HepG2 (cell line): ENCODE measurements around the gene EED. TPM values are rescaled to one million over a fixed set of nuclear protein-coding genes. Genes with fewer than 3 reads are reported as not detected.

Experiments
- ATF3 ChIP-seq: sonication (generic); formaldehyde crosslinking; IDR thresholded peaks from 2 replicates; pipeline ENCODE4 v1.4.0; 2020; ENCODE audit warnings: missing genetic modification reagents
- ATM ChIP-seq: fragments of 450-650 bp; IDR thresholded peaks from 2 replicates; pipeline ENCODE4 v1.7.1; 2017; ENCODE audit warnings: mild to moderate bottlenecking, borderline replicate concordance
- ATRX ChIP-seq: sonication (generic); formaldehyde crosslinking; IDR thresholded peaks from 2 replicates; pipeline ENCODE4 v1.4.0; 2020; ENCODE audit warnings: missing genetic modification reagents, borderline replicate concordance
- FOXJ3 ChIP-seq: sonication (generic); formaldehyde crosslinking; IDR thresholded peaks from 2 replicates; pipeline ENCODE4 v1.4.0; 2020; ENCODE audit warnings: missing genetic modification reagents, mild to moderate bottlenecking, borderline replicate concordance
- HHEX ChIP-seq: IDR thresholded peaks from 2 replicates; pipeline ENCODE4 v1.6.1; 2016; ENCODE audit warnings: control low read depth
- HNF1A ChIP-seq, 2 experiments: sonication (generic) in 1 of 2; formaldehyde crosslinking in 1 of 2; IDR thresholded peaks; 2 replicates each; pipeline versions ENCODE4 v1.4.0 to v1.6.1; 2016 to 2020; ENCODE audit warnings: borderline replicate concordance in 1 of 2, low read depth in 1 of 2, mild to moderate bottlenecking in 1 of 2, missing genetic modification reagents in 1 of 2
- RCOR2 ChIP-seq: IDR thresholded peaks from 2 replicates; pipeline ENCODE4 v1.6.1; 2016; ENCODE audit warnings: missing biosample characterization, missing genetic modification reagents
- SAFB2 ChIP-seq: sonication (generic); formaldehyde crosslinking; IDR thresholded peaks from 2 replicates; pipeline ENCODE4 v1.5.1; 2020; ENCODE audit warnings: missing genetic modification reagents, low read depth, mild to moderate bottlenecking, borderline replicate concordance
- TMF1 ChIP-seq: sonication (generic); formaldehyde crosslinking; IDR thresholded peaks from 2 replicates; pipeline ENCODE4 v1.8.1; 2022; ENCODE audit warnings: low read depth, missing genetic modification reagents
- ZNF205 ChIP-seq: IDR thresholded peaks from 2 replicates; pipeline ENCODE4 v1.6.1; 2018; ENCODE audit warnings: missing biosample characterization, missing genetic modification reagents
- ZNF564 ChIP-seq: sonication (generic); formaldehyde crosslinking; IDR thresholded peaks from 2 replicates; pipeline ENCODE4 v1.8.1; 2023; ENCODE audit warnings: mild to moderate bottlenecking, missing genetic modification reagents
- ZNF724P ChIP-seq: sonication (generic); formaldehyde crosslinking; IDR thresholded peaks from 2 replicates; pipeline ENCODE4 v1.8.0; 2022; ENCODE audit warnings: missing genetic modification reagents, borderline replicate concordance
- polyA plus RNA-seq, 8 experiments: library from polyadenylated mRNA; depleted of rRNA in 3 of 8; stranded (reverse) in 7 of 8; unstranded in 1 of 8; fragments of >200 nt; fragmentation: Illumina TruSeq in 4 of 8; extraction: Trizol in 4 of 8; gene quantifications; 2 replicates each; pipeline versions ENCODE4 v1.2.1 to v1.2.3, GENCODE V29; 2011 to 2016; ENCODE audit warnings: low read depth in 4 of 8, missing spikeins in 1 of 8, mixed read lengths in 1 of 8; ENCODE audit not compliant: insufficient read depth in 1 of 8
- total RNA-seq, 5 experiments: library from RNA; depleted of rRNA; stranded (reverse); fragments of >200 nt; fragmentation: Illumina TruSeq; extraction: Trizol; gene quantifications; 2 replicates each; pipeline ENCODE4 v1.2.3, GENCODE V29; 2016; ENCODE audit warnings: low read depth in 1 of 5
- TF ChIP-seq, protein P1 (sequence below): sonication (generic); formaldehyde crosslinking; IDR thresholded peaks from 2 replicates; pipeline ENCODE4 v1.4.0; 2020; ENCODE audit warnings: missing genetic modification reagents

The EED gene
- total and polyA plus RNA-seq, 2 of the 13 experiments (the other 11 are each of a cell fraction or from before 2014, with no cell fraction given): 11.0 to 28.4 TPM

- TF ChIP-seq, protein P1, sequence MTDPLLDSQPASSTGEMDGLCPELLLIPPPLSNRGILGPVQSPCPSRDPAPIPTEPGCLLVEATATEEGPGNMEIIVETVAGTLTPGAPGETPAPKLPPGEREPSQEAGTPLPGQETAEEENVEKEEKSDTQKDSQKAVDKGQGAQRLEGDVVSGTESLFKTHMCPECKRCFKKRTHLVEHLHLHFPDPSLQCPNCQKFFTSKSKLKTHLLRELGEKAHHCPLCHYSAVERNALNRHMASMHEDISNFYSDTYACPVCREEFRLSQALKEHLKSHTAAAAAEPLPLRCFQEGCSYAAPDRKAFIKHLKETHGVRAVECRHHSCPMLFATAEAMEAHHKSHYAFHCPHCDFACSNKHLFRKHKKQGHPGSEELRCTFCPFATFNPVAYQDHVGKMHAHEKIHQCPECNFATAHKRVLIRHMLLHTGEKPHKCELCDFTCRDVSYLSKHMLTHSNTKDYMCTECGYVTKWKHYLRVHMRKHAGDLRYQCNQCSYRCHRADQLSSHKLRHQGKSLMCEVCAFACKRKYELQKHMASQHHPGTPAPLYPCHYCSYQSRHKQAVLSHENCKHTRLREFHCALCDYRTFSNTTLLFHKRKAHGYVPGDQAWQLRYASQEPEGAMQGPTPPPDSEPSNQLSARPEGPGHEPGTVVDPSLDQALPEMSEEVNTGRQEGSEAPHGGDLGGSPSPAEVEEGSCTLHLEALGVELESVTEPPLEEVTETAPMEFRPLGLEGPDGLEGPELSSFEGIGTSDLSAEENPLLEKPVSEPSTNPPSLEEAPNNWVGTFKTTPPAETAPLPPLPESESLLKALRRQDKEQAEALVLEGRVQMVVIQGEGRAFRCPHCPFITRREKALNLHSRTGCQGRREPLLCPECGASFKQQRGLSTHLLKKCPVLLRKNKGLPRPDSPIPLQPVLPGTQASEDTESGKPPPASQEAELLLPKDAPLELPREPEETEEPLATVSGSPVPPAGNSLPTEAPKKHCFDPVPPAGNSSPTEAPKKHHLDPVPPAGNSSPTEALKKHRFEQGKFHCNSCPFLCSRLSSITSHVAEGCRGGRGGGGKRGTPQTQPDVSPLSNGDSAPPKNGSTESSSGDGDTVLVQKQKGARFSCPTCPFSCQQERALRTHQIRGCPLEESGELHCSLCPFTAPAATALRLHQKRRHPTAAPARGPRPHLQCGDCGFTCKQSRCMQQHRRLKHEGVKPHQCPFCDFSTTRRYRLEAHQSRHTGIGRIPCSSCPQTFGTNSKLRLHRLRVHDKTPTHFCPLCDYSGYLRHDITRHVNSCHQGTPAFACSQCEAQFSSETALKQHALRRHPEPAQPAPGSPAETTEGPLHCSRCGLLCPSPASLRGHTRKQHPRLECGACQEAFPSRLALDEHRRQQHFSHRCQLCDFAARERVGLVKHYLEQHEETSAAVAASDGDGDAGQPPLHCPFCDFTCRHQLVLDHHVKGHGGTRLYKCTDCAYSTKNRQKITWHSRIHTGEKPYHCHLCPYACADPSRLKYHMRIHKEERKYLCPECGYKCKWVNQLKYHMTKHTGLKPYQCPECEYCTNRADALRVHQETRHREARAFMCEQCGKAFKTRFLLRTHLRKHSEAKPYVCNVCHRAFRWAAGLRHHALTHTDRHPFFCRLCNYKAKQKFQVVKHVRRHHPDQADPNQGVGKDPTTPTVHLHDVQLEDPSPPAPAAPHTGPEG (CRISPR knock-in tag): peak; percentile 98
- no peak for TF ChIP-seq ATM
- no peak for TF ChIP-seq HHEX (CRISPR knock-in tag)
- TF ChIP-seq ZNF564 (CRISPR knock-in tag): no peak; the same call in 1 of the 2 replicates
- peak; percentile 41; the same call in 1 of the 2 replicates for TF ChIP-seq HNF1A (IDR thresholded peaks at IDR 0.05; ENCODE audit: low read depth)
- TF ChIP-seq HNF1A (CRISPR knock-in tag; IDR thresholded peaks at IDR 0.05; ENCODE audit: borderline replicate concordance): peak; percentile 60; the same call in 1 of the 2 replicates
- TF ChIP-seq ZNF205 (CRISPR knock-in tag): 0 out of 2 replicates have a peak, but pooled peaks have one; percentile 44
- no peak for TF ChIP-seq ATRX (CRISPR knock-in tag)
- no peak for TF ChIP-seq SAFB2 (CRISPR knock-in tag)
- peak; percentile 18; the same call in 1 of the 2 replicates for TF ChIP-seq RCOR2 (CRISPR knock-in tag)
- TF ChIP-seq ATF3: 0 out of 2 replicates have a peak, but pooled peaks have one; percentile 11
- TF ChIP-seq TMF1: no peak
- peak; percentile 71; the same call in 1 of the 2 replicates for TF ChIP-seq ZNF724P (CRISPR knock-in tag)
- TF ChIP-seq FOXJ3 (CRISPR knock-in tag): no peak
Observed at GRCh38 chr11:86244522-86245368, at the start of gene EED (continued).
